Natural killer cell (primary cell): Measurements from ENCODE around the gene LSM2. TPM values are rescaled to one million over a fixed set of nuclear protein-coding genes. Genes with fewer than 3 reads are reported as not detected.

ENCODE experiments used
- ATAC-seq, 3 donors: fragments of 150-1000 bp in 2 of 3; fragments of 200-7000 bp in 1 of 3; cut with Tn5 transposase; 1 replicate in 1 of 3; 2 replicates in 2 of 3; pipeline ENCODE4 v1.10.0; 2021; ENCODE audit warnings: mild to moderate bottlenecking in 2 of 3, moderate library complexity in 2 of 3
- DNase-seq, 2 donors: peaks; one replicate each; pipeline versions ENCODE4 v3.0.0 to v3.0.0-alpha.2; 2013 to 2021; ENCODE audit warnings: mixed read lengths in 1 of 2
- H3K27ac ChIP-seq: one replicate; pipeline ENCODE4 v1.5.1; 2013; ENCODE audit warnings: mild to moderate bottlenecking, low read length
- H3K27me3 ChIP-seq: one replicate; pipeline ENCODE4 v1.6.1; 2013; ENCODE audit warnings: low read length; ENCODE audit not compliant: control insufficient read depth, insufficient read depth
- H3K36me3 ChIP-seq: one replicate; pipeline ENCODE4 v1.6.1; 2013; ENCODE audit warnings: low read length; ENCODE audit not compliant: control insufficient read depth, insufficient read depth
- H3K4me1 ChIP-seq: one replicate; pipeline ENCODE4 v1.6.1; 2013; ENCODE audit warnings: low read length; ENCODE audit not compliant: control insufficient read depth, insufficient read depth
- H3K4me3 ChIP-seq: one replicate; pipeline ENCODE4 v1.5.1; 2013; ENCODE audit warnings: low read length
- H3K9me3 ChIP-seq: one replicate; pipeline ENCODE4 v1.6.1; 2013; ENCODE audit warnings: low read length; ENCODE audit not compliant: control insufficient read depth, insufficient read depth
- H3K27ac Mint-ChIP-seq, 2 donors: one replicate each; pipeline ENCODE4 v1.8.0; 2022; ENCODE audit warnings: mild to moderate bottlenecking in 2 of 2, mixed read lengths in 2 of 2, moderate library complexity in 1 of 2
- H3K27me3 Mint-ChIP-seq, 2 donors: one replicate each; pipeline ENCODE4 v1.8.0; 2022; ENCODE audit warnings: low read depth in 2 of 2, mixed read lengths in 2 of 2
- H3K36me3 Mint-ChIP-seq: one replicate; pipeline ENCODE4 v1.8.0; 2022; ENCODE audit warnings: mixed read lengths
- H3K4me1 Mint-ChIP-seq, 2 donors: one replicate each; pipeline ENCODE4 v1.8.0; 2022; ENCODE audit warnings: mixed read lengths in 2 of 2
- H3K4me3 Mint-ChIP-seq: one replicate; pipeline ENCODE4 v1.8.0; 2022; ENCODE audit warnings: mild to moderate bottlenecking, moderate library complexity, mixed read lengths
- H3K9me3 Mint-ChIP-seq, 2 donors: one replicate each; pipeline ENCODE4 v1.8.0; 2022; ENCODE audit warnings: mixed read lengths in 2 of 2
- WGBS: methylation state at CpG from one replicate; pipeline ENCODE4 v1.1.7; 2013; ENCODE audit warnings: missing lambda C conversion rate; ENCODE audit not compliant: insufficient coverage; 5-methylcytosine and 5-hydroxymethylcytosine counted together
- intact Hi-C: fragments of 100-400 bp; cut with micrococcal nuclease; formaldehyde crosslinking; loops from one replicate; pipeline ENCODE4 v1.14.2; 2022
- total RNA-seq, 4 donors: library from RNA; stranded (reverse); fragments of 120-200 nt in 1 of 4; gene quantifications; one replicate each; pipeline versions ENCODE4 v1.2.3 to v1.2.4, GENCODE V29; 2013 to 2022
- TF ChIP-seq, protein P1 (sequence below): fragments of 200-600 bp; IDR thresholded peaks from one replicate; pipeline ENCODE4 v1.8.0; 2022; ENCODE audit warnings: antibody characterized with exemption

Gene LSM2
- total RNA-seq, 3 donors from 2014 or later (not counting 1 experiment from before 2014, with no cell fraction given) = 28.1 to 34.9 (median 29.2) TPM

DNA sequence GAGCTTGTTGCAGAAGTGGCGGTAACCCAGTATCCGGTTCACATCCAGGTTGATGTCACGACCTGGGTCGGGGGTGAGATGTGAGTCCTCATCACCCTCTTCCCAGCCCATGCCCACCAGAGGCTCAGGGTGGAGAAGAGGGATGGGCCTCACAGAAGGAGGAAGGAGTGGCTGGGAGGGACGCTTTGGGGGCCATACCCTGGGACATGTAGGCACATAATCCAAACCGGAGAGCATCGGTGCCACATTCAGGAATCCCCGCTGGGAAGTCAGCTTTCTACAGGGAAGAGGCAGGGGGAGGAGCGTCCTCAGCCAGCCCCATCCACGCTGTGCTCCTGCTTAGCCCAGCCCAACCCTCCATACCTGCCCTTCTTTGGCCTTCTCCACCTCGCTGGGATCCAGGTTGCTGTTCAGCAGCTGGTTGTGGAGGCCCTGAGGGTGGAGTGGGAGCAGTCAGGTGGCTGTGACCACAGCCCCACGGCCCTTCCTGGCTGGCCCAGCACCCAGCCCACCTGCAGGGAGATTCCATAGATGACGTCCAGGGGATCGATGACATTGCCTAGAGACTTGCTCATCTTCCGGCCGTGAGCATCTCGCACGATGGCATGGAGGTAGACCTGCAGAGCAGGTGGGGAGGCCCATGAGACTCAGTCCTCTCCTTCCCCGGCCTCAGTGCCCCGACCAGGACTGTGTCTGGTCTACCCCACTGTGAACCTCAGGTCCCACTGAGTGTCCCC is 26.1 kb downstream of the LSM2 start:
- Mint-ChIP-seq H3K9me3 (no peaks in the 10 kb centered on the region), H3K4me1 (peaks cover 0 to 20% of the 10 kb centered on the region in 2 donors), H3K36me3 (no peaks in the 10 kb centered on the region), H3K27me3 (no peaks in the 10 kb centered on the region), H3K27ac (no peak overlapping the region), H3K4me3 (no peak overlapping the region)
- TF ChIP-seq, protein P1, sequence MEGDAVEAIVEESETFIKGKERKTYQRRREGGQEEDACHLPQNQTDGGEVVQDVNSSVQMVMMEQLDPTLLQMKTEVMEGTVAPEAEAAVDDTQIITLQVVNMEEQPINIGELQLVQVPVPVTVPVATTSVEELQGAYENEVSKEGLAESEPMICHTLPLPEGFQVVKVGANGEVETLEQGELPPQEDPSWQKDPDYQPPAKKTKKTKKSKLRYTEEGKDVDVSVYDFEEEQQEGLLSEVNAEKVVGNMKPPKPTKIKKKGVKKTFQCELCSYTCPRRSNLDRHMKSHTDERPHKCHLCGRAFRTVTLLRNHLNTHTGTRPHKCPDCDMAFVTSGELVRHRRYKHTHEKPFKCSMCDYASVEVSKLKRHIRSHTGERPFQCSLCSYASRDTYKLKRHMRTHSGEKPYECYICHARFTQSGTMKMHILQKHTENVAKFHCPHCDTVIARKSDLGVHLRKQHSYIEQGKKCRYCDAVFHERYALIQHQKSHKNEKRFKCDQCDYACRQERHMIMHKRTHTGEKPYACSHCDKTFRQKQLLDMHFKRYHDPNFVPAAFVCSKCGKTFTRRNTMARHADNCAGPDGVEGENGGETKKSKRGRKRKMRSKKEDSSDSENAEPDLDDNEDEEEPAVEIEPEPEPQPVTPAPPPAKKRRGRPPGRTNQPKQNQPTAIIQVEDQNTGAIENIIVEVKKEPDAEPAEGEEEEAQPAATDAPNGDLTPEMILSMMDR = no peak
- peaks cover 26% of the 10 kb centered on the region for H3K4me1 ChIP-seq
- H3K36me3 ChIP-seq = peaks cover 66% of the 10 kb centered on the region
- ATAC-seq (no peak), DNase-seq (no peak)
- no peak overlapping the region for H3K27ac ChIP-seq
- H3K27me3 ChIP-seq = no peaks in the 10 kb centered on the region
- H3K4me3 ChIP-seq = no peak overlapping the region
- intact Hi-C loops = no loop called here
- no peaks in the 10 kb centered on the region for H3K9me3 ChIP-seq
- WGBS = 92% methylated on average over 20 of the region's 20 CpGs

DNA sequence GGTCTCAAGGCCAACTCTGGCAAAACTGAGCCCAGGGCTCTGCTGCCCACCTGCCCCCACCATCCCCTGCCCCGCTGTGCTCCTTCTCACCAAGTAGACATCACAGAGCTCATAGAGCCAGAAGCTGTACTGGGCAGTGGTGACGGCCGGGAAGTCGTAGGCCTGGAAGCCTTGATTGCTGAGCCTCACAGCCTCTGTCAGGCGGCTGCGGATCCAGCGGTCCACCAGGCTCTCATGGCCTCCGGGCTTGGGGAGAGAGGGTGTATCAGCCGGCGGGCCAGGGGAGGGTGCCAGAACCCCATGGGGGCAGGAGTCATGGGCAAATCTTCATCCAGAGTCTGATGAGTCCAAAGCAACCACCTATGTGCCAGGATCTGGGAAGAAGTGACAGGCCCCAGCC is 26.9 kb downstream of the LSM2 start:
- Mint-ChIP-seq H3K9me3 (no peaks in the 10 kb centered on the region), H3K36me3 (no peaks in the 10 kb centered on the region), H3K27me3 (no peaks in the 10 kb centered on the region), H3K27ac (no peak overlapping the region), H3K4me3 (no peak overlapping the region), H3K4me1 (peaks cover 0 to 23% of the 10 kb centered on the region in 2 donors)
- H3K4me1 ChIP-seq = peaks cover 27% of the 10 kb centered on the region
- WGBS = 96% methylated on average over 10 of the region's 10 CpGs
- H3K36me3 ChIP-seq = peaks cover 58% of the 10 kb centered on the region
- DNase-seq (no peak), ATAC-seq (no peak)
- H3K27me3 ChIP-seq = no peaks in the 10 kb centered on the region
- no peaks in the 10 kb centered on the region for H3K9me3 ChIP-seq
- TF ChIP-seq, protein P1 = no peak
- no peak overlapping the region for H3K4me3 ChIP-seq
- H3K27ac ChIP-seq = no peak overlapping the region
- intact Hi-C loops = no loop called here

DNA sequence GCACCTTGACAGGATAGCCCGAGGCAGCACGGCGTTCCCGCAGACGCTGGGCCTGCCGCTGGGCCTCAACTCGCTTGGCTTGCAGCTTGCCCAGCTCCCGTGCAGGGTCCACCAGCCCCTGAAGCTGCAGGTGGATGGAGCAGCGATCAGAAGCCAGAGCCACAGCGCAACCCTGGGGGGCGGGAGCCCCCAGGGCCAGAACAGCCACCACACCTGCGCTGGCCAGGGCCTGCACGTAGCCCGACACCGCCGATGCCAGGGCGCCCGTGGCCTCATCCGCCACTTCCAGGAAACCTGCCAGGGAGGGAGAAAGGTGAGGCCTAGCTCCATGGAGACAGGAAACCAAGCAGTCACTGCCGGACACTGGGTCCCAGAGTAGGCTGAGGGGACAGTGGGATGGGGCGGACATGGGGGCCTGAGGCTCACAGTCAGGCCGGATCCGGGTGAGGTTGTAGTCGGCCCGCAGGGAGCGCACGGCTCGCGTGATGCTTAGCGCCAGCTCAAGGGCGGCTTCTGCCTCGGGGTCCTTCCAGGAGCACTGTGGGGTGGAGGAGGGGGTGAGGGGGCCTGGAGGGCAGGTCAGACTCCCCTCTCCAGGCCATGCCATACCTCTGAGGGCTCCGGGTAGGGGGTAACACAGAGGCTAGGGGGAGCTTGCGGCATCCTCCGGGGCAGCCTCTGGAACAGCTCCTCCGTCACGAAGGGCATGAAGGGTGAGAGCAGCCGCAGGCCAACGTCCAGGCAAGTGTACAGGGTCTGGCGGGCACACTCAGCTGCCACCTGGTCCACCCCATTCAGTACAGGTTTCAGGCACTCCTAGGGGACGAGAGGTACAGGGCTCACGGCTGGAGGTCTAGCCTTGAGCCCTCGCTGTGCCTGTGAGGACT is 27.5 kb downstream of the LSM2 start:
- intact Hi-C loops = no loop called here
- no peaks in the 10 kb centered on the region for H3K27me3 Mint-ChIP-seq

More for the DNA sequence above, 27.5 kb downstream of the LSM2 start:
- TF ChIP-seq, protein P1 = no peak
- Histone ChIP-seq H3K9me3 (no peaks in the 10 kb centered on the region), H3K4me1 (peaks cover 27% of the 10 kb centered on the region), H3K27me3 (no peaks in the 10 kb centered on the region), H3K4me3 (no peak overlapping the region), H3K27ac (no peak overlapping the region), H3K36me3 (peaks cover 52% of the 10 kb centered on the region)
- WGBS = 96% methylated on average over 43 of the region's 43 CpGs
- Mint-ChIP-seq H3K36me3 (no peaks in the 10 kb centered on the region), H3K27ac (no peak overlapping the region), H3K4me3 (no peak overlapping the region), H3K9me3 (no peaks in the 10 kb centered on the region), H3K4me1 (peaks cover 0 to 23% of the 10 kb centered on the region in 2 donors)
- DNase-seq (no peak), ATAC-seq (no peak)
